Testis (tissue), 2 donors: Measurements from ENCODE around the gene CYTH4.

ENCODE experiments used
- POLR2A ChIP-seq: fragments of 450-650 bp; IDR thresholded peaks from one replicate; pipeline ENCODE4 v1.6.1; 2017; ENCODE audit warnings: antibody characterized with exemption, mild to moderate bottlenecking, moderate library complexity
- TF ChIP-seq, protein P1 (sequence below), 3 experiments: fragments of 450-650 bp in 2 of 3; fragments of 200-600 bp in 1 of 3; sonication (generic) in 1 of 3; IDR thresholded peaks; one replicate each; pipeline ENCODE4 v1.5.1; 2016 to 2019; ENCODE audit warnings: antibody characterized with exemption in 3 of 3, mild to moderate bottlenecking in 2 of 3, moderate library complexity in 1 of 3

GRCh38 chr22:37292641-37293040 is 10.3 kb downstream of the CYTH4 start:
- no peak for TF ChIP-seq POLR2A
- TF ChIP-seq, protein P1, sequence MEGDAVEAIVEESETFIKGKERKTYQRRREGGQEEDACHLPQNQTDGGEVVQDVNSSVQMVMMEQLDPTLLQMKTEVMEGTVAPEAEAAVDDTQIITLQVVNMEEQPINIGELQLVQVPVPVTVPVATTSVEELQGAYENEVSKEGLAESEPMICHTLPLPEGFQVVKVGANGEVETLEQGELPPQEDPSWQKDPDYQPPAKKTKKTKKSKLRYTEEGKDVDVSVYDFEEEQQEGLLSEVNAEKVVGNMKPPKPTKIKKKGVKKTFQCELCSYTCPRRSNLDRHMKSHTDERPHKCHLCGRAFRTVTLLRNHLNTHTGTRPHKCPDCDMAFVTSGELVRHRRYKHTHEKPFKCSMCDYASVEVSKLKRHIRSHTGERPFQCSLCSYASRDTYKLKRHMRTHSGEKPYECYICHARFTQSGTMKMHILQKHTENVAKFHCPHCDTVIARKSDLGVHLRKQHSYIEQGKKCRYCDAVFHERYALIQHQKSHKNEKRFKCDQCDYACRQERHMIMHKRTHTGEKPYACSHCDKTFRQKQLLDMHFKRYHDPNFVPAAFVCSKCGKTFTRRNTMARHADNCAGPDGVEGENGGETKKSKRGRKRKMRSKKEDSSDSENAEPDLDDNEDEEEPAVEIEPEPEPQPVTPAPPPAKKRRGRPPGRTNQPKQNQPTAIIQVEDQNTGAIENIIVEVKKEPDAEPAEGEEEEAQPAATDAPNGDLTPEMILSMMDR (IDR thresholded peaks at IDR 0.05), result no peak
